ENCODE measurements around the gene TBC1D22A.

The TBC1D22A gene

GRCh38 chr22:46752286-46752987 is 10.0 kb upstream of the TBC1D22A start:
- no peak for TF ChIP-seq CSDC2 (CRISPR knock-in tag; IDR thresholded peaks at IDR 0.05)
- ATAC-seq: no peak

- no peak for TF ChIP-seq BACH2 (CRISPR knock-in tag; IDR thresholded peaks at IDR 0.05; ENCODE audit: borderline replicate concordance)
- no peak for TF ChIP-seq ZFP30 (CRISPR knock-in tag; IDR thresholded peaks at IDR 0.05)
- no peak for TF ChIP-seq CREB5 (CRISPR knock-in tag; IDR thresholded peaks at IDR 0.05; ENCODE audit: low read depth)
- no peak for TF ChIP-seq PPARA (CRISPR knock-in tag; IDR thresholded peaks at IDR 0.05; ENCODE audit: borderline replicate concordance)
- TF ChIP-seq ZNF565 (CRISPR knock-in tag; conservative IDR thresholded peaks at IDR 0.05; ENCODE audit: low read depth): no peak
- TF ChIP-seq TOX (CRISPR knock-in tag; IDR thresholded peaks at IDR 0.05; ENCODE audit: borderline replicate concordance): no peak
- no peak for TF ChIP-seq ZFP3 (CRISPR knock-in tag; IDR thresholded peaks at IDR 0.05)
- TF ChIP-seq SNAI2 (CRISPR knock-in tag; IDR thresholded peaks at IDR 0.05): no peak
- TF ChIP-seq CSRNP3 (CRISPR knock-in tag; IDR thresholded peaks at IDR 0.05): no peak
- ATAC-seq: no peak
Observed at GRCh38 chr22:46752988-46753310, 9.5 kb upstream of the TBC1D22A start.

GRCh38 chr22:46753360-46753759 is 9.1 kb upstream of the TBC1D22A start:
- TF ChIP-seq POU6F1 (CRISPR knock-in tag; IDR thresholded peaks at IDR 0.05; ENCODE audit: borderline replicate concordance, low read depth): no peak
- no peak for TF ChIP-seq CSRNP3 (CRISPR knock-in tag; IDR thresholded peaks at IDR 0.05)
- no peak for TF ChIP-seq RARB (CRISPR knock-in tag; IDR thresholded peaks at IDR 0.05)
- TF ChIP-seq ZNF70 (CRISPR knock-in tag; IDR thresholded peaks at IDR 0.05): no peak
- no peak for TF ChIP-seq PPARA (CRISPR knock-in tag; IDR thresholded peaks at IDR 0.05; ENCODE audit: borderline replicate concordance)
- TF ChIP-seq PATZ1 (CRISPR knock-in tag; IDR thresholded peaks at IDR 0.05; ENCODE audit: borderline replicate concordance): no peak
- TF ChIP-seq SNAI2 (CRISPR knock-in tag; IDR thresholded peaks at IDR 0.05): no peak
- no peak for TF ChIP-seq ZNF8 (CRISPR knock-in tag; IDR thresholded peaks at IDR 0.05)
- TF ChIP-seq CSDC2 (CRISPR knock-in tag; IDR thresholded peaks at IDR 0.05): no peak
- TF ChIP-seq ESRRG (CRISPR knock-in tag; IDR thresholded peaks at IDR 0.05): no peak
- TF ChIP-seq ARNTL (CRISPR knock-in tag; IDR thresholded peaks at IDR 0.05; ENCODE audit: borderline replicate concordance, low read depth): no peak
- TF ChIP-seq TSHZ2 (CRISPR knock-in tag; IDR thresholded peaks at IDR 0.05): no peak
- TF ChIP-seq GLIS3 (CRISPR knock-in tag; IDR thresholded peaks at IDR 0.05): no peak
- TF ChIP-seq ZC3H10 (CRISPR knock-in tag; IDR thresholded peaks at IDR 0.05): no peak
- no peak for TF ChIP-seq OSR1 (CRISPR knock-in tag; IDR thresholded peaks at IDR 0.05)

More at GRCh38 chr22:46753360-46753759, 9.1 kb upstream of the TBC1D22A start:
- no peak for ATAC-seq
